H1 (cell line): ENCODE measurements around the gene MAGI1. TPM values are rescaled to one million over a fixed set of nuclear protein-coding genes. Genes with fewer than 3 reads are reported as not detected.

ENCODE experiments used
- BCL11A ChIP-seq, 2 experiments: IDR thresholded peaks; one replicate each; pipeline ENCODE4 v1.6.1; 2011; ENCODE audit warnings: low read depth in 2 of 2, low read length in 2 of 2, mild to moderate bottlenecking in 2 of 2
- HDAC6 ChIP-seq: IDR thresholded peaks from one replicate; pipeline ENCODE4 v1.7.1; 2012; ENCODE audit warnings: low read depth, mild to moderate bottlenecking, inconsistent platforms, low read length, moderate library complexity
- RAD21 ChIP-seq, 2 experiments: IDR thresholded peaks in 1 of 2; conservative IDR thresholded peaks in 1 of 2; 2 replicates each; pipeline ENCODE4 v1.6.1; 2011; ENCODE audit warnings: low read depth in 2 of 2, low read length in 2 of 2, improper control_type of control experiment in 1 of 2, inconsistent platforms in 1 of 2, mild to moderate bottlenecking in 1 of 2, moderate library complexity in 1 of 2
- SP1 ChIP-seq: IDR thresholded peaks from 2 replicates; pipeline ENCODE4 v1.6.1; 2011; ENCODE audit warnings: low read depth, low read length
- TAF7 ChIP-seq: optimal IDR thresholded peaks from 2 replicates; pipeline ENCODE3; 2011; ENCODE audit warnings: low read depth, mild to moderate bottlenecking, inconsistent platforms, low read length, moderate library complexity, borderline replicate concordance
- TCF12 ChIP-seq: IDR thresholded peaks from 2 replicates; pipeline ENCODE4 v1.6.1; 2011; ENCODE audit warnings: low read depth, mild to moderate bottlenecking, low read length
- polyA plus RNA-seq, 7 experiments: library from polyadenylated mRNA; depleted of rRNA in 3 of 7; stranded (reverse) in 5 of 7; unstranded in 2 of 7; fragments of >200 nt in 5 of 7; fragments of 200-250 nt in 2 of 7; gene quantifications; 1 replicate in 5 of 7; 2 replicates in 1 of 7; 4 replicates in 1 of 7; pipeline versions ENCODE4 v1.2.1 to v1.2.3, GENCODE V29; 2011 to 2013; ENCODE audit warnings: missing spikeins in 2 of 7, mixed read lengths in 2 of 7
- total RNA-seq: library from RNA; stranded (reverse); fragmentation: NEBNext Ultra II Directional; extraction: Animal tissue kit (Norgen Biotek cat#: 25700); gene quantifications from 2 replicates; pipeline ENCODE4 v1.2.1, GENCODE V29; 2021

The MAGI1 gene
- total and polyA plus RNA-seq, 2 of the 8 experiments (the other 6 are each of a cell fraction or from before 2014, with no cell fraction given), result 19.8 to 78.0 TPM

- peak; percentile 63 to 79 for TF ChIP-seq BCL11A (IDR thresholded peaks at IDR 0.05; ENCODE audit: low read depth in 2 of 2, low read length in 2 of 2)
- 0 out of 2 replicates have a peak, but pooled peaks have one; percentile 46 for TF ChIP-seq SP1
- 0 out of 2 replicates have a peak, but pooled peaks have one; percentile 16 for TF ChIP-seq TCF12
- peak; percentile 40 for TF ChIP-seq TAF7
- no peak for TF ChIP-seq HDAC6
- peak; percentile 9 to 19; a peak in 2 of 4 replicates for TF ChIP-seq RAD21 (IDR thresholded peaks at IDR 0.05 in 1 of 2, conservative IDR thresholded peaks at IDR 0.05 in 1 of 2; ENCODE audit: low read depth in 2 of 2, low read length in 2 of 2)
Measured at GRCh38 chr3:65539616-65540015, 499.1 kb downstream of the MAGI1 start (continued).
